Thyroid gland (tissue), 4 donors: ENCODE data around the gene FERMT3. TPM values are rescaled to one million over a fixed set of nuclear protein-coding genes. Genes with fewer than 3 reads are reported as not detected.

ENCODE experiments used
- DNase-seq, 2 donors: peaks; one replicate each; pipeline ENCODE4 v3.0.0-alpha.2; 2019
- H3K27ac ChIP-seq, 3 donors: fragments of 200-600 bp; sonication (generic); 1 replicate in 2 of 3; 2 replicates in 1 of 3; pipeline ENCODE4 v1.5.1; 2016 to 2019; ENCODE audit warnings: mild to moderate bottlenecking in 1 of 3, moderate library complexity in 1 of 3
- H3K27me3 ChIP-seq: fragments of 200-600 bp; sonication (generic); one replicate; pipeline ENCODE4 v1.5.1; 2019
- H3K36me3 ChIP-seq, 2 donors: fragments of 200-600 bp; sonication (generic); one replicate each; pipeline ENCODE4 v1.5.1; 2016 to 2019
- H3K4me1 ChIP-seq, 2 donors: fragments of 200-600 bp; sonication (generic); one replicate each; pipeline ENCODE4 v1.5.1; 2017 to 2019
- H3K4me3 ChIP-seq, 3 donors: fragments of 200-600 bp; sonication (generic); replicated peaks in 1 of 3; 1 replicate in 2 of 3; 2 replicates in 1 of 3; pipeline ENCODE4 v1.5.1; 2016; ENCODE audit warnings: mild to moderate bottlenecking in 1 of 3
- H3K9me3 ChIP-seq: fragments of 200-600 bp; sonication (generic); one replicate; pipeline ENCODE4 v1.5.1; 2017
- POLR2A ChIP-seq, 2 donors: fragments of 450-650 bp; IDR thresholded peaks; one replicate each; pipeline ENCODE4 v1.6.1; 2017; ENCODE audit warnings: antibody characterized with exemption in 2 of 2, mild to moderate bottlenecking in 2 of 2, moderate library complexity in 1 of 2
- WGBS, 2 donors: methylation state at CpG; one replicate each; pipeline ENCODE4 v1.1.5; 2017; 5-methylcytosine and 5-hydroxymethylcytosine counted together
- intact Hi-C: fragments of 100-400 bp; cut with DNase I; formaldehyde crosslinking; loops from one replicate; pipeline ENCODE4 v1.15.1; 2023
- total RNA-seq, 4 donors: library from RNA; depleted of rRNA; stranded (reverse); fragments of >200 nt; gene quantifications; one replicate each; pipeline ENCODE4 v1.2.3, GENCODE V29; 2016
- TF ChIP-seq, protein P1 (sequence below), 6 experiments: fragments of 200-600 bp in 3 of 6; fragments of 450-650 bp in 3 of 6; sonication (generic) in 3 of 6; IDR thresholded peaks; one replicate each; pipeline ENCODE4 v1.5.1; 2016 to 2019; ENCODE audit warnings: antibody characterized with exemption in 6 of 6, mild to moderate bottlenecking in 2 of 6, inconsistent platforms in 1 of 6, moderate library complexity in 1 of 6

Gene FERMT3
- total RNA-seq, 4 donors from 2014 or later, result 7.6 to 13.9 (median 10.8) TPM

GRCh38 chr11:64233913-64234586 is 27.5 kb downstream of the FERMT3 start, which contains the start of gene VEGFB:
VEGFB (plus strand) TSS chr11:64234584; CDS start chr11:64234834, 250 bp downstream.
- Histone ChIP-seq H3K9me3 (no peaks in the 10 kb centered on the region), H3K36me3 (peaks cover 10 to 12% of the 10 kb centered on the region in 2 donors), H3K4me3 (peak within 1 kb of the TSS; percentile 40 to 66 (median 66)), H3K27me3 (no peaks in the 10 kb centered on the region), H3K4me1 (peaks cover 34 to 54% of the 10 kb centered on the region in 2 donors), H3K27ac (peak within 1 kb of the TSS; percentile 78 to 91 (median 79))
- 3 to 5% methylated on average over 6 to 23 of the region's 62 CpGs for WGBS, 2 donors
- intact Hi-C loops, result no loop called here
- TF ChIP-seq, protein P1, sequence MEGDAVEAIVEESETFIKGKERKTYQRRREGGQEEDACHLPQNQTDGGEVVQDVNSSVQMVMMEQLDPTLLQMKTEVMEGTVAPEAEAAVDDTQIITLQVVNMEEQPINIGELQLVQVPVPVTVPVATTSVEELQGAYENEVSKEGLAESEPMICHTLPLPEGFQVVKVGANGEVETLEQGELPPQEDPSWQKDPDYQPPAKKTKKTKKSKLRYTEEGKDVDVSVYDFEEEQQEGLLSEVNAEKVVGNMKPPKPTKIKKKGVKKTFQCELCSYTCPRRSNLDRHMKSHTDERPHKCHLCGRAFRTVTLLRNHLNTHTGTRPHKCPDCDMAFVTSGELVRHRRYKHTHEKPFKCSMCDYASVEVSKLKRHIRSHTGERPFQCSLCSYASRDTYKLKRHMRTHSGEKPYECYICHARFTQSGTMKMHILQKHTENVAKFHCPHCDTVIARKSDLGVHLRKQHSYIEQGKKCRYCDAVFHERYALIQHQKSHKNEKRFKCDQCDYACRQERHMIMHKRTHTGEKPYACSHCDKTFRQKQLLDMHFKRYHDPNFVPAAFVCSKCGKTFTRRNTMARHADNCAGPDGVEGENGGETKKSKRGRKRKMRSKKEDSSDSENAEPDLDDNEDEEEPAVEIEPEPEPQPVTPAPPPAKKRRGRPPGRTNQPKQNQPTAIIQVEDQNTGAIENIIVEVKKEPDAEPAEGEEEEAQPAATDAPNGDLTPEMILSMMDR (IDR thresholded peaks at IDR 0.05), result no peak
- peak in 1 of 2 donors; percentile 71 for TF ChIP-seq POLR2A (IDR thresholded peaks at IDR 0.05)
- peak; percentile 80 to 81 for DNase-seq

DNA sequence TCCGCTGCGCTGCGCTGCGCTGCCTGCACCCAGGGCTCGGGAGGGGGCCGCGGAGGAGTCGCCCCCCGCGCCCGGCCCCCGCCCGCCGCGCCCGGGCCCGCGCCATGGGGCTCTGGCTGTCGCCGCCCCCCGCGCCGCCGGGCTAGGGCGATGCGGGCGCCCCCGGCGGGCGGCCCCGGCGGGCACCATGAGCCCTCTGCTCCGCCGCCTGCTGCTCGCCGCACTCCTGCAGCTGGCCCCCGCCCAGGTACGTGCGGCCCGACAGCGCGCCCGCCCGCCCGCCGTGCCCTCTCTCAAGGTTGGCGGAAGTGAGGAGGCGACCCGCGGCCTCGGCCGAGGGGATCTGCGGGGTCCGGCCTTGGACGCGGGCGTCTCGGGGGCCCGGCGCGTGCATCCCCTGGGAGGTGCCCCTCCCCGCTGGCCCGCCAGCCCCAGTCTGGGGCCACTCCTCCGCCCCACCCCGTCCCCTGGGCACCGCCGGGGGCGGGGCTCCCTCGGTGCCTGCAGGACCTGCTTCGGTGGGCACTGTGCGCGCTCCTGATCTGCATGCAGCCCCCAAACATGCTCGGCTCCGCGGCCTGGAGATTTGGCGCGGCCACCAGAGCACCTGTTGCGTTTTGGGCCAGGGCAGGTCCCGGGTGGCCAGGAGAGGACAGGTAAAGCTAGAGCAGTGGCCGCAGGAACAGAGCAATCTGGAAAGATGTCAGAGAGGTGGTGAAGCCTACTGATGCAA is 28.3 kb downstream of the FERMT3 start:
- intact Hi-C loops, result no loop called here
- H3K36me3 ChIP-seq, result peaks cover 10 to 12% of the 10 kb centered on the region in 2 donors
- peak overlapping the region; percentile 50 to 88 (median 78) for H3K27ac ChIP-seq
- TF ChIP-seq, protein P1 (IDR thresholded peaks at IDR 0.05), result no peak
- peak in 1 of 2 donors; percentile 72 for TF ChIP-seq POLR2A (IDR thresholded peaks at IDR 0.05)
- peaks cover 30 to 49% of the 10 kb centered on the region in 2 donors for H3K4me1 ChIP-seq
- no peaks in the 10 kb centered on the region for H3K9me3 ChIP-seq
- peak; percentile 72 for DNase-seq
- WGBS, 2 donors, result 4 to 10% methylated on average over 12 to 24 of the region's 80 CpGs
- peak overlapping the region; percentile 23 to 66 (median 29) for H3K4me3 ChIP-seq
- H3K27me3 ChIP-seq, result no peaks in the 10 kb centered on the region

GRCh38 chr11:64235437-64236161 is 29.1 kb downstream of the FERMT3 start:
- Histone ChIP-seq H3K4me1 (peaks cover 35 to 54% of the 10 kb centered on the region in 2 donors), H3K9me3 (no peaks in the 10 kb centered on the region), H3K4me3 (peak overlapping the region in 2 of 3 donors; percentile 23 to 66), H3K27ac (peak overlapping the region; percentile 50 to 88 (median 78)), H3K36me3 (peaks cover 10 to 12% of the 10 kb centered on the region in 2 donors), H3K27me3 (no peaks in the 10 kb centered on the region)
- TF ChIP-seq, protein P1 (IDR thresholded peaks at IDR 0.05), result no peak
- TF ChIP-seq POLR2A (IDR thresholded peaks at IDR 0.05), result no peak
- 85 to 95% methylated on average over 8 to 10 of the region's 12 CpGs for WGBS, 2 donors
- intact Hi-C loops, result no loop called here
- DNase-seq, result no peak

GRCh38 chr11:64237484-64237951 is 31.0 kb downstream of the FERMT3 start:
- Histone ChIP-seq H3K4me1 (peaks cover 35 to 43% of the 10 kb centered on the region in 2 donors), H3K4me3 (no peak overlapping the region), H3K36me3 (peaks cover 10 to 12% of the 10 kb centered on the region in 2 donors), H3K27ac (no peak overlapping the region), H3K27me3 (no peaks in the 10 kb centered on the region), H3K9me3 (no peaks in the 10 kb centered on the region)
- WGBS, 2 donors, result 75 to 85% methylated on average over 4 to 12 of the region's 12 CpGs
- DNase-seq, result no peak
- TF ChIP-seq, protein P1 (IDR thresholded peaks at IDR 0.05), result no peak
- TF ChIP-seq POLR2A (IDR thresholded peaks at IDR 0.05), result no peak
- intact Hi-C loops, result no loop called here
